ENCODE measurements around the gene CPS1.

CPS1 gene

GRCh38 chr2:210556329-210556980 lies at the start of gene CPS1:
Gene CPS1, plus strand, starts transcription at chr2:210556599. Its CDS starts 135 bp downstream, at chr2:210556734.
- no peak for DNase-seq

DNA sequence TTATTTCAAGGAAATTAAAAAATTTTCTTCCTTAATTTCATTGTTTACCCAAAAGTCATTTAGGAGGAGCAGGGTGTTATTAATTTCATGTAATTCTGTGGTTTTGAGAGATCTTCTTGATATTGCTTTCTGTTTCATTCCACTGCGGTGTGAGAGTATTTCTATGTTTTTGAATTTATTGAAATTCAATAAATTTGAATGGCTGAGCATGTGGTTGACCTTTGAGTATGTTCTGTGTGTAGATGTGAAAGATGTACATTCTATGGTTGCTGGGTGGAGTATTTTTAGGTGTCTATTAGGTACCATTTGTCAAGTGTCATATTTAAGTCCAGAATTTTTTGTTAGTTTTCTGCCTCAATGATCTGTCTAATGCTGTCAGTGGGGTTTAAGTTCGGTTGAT lies 40.5 kb upstream of the CPS1 start:
- no peak for DNase-seq

DNA sequence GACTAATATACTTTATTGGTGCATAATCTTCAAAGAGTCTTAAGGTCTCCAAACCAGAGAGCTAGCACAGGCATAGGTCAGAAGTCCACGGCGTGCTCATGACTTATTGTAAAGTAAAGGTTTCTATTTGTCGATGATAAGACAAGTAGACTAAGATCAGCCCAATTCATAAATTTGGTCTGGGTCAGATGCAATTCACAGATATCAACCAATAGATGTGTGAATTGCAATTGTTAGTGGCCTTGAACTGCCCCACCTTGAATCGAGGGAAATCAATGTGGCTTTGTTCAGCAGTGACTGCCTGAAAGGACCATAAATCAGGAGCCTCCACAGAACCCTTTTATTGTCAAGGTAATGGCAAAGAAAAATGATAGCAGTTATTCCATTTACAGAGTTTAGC lies 39.1 kb upstream of the CPS1 start:
- DNase-seq, result no peak

DNA sequence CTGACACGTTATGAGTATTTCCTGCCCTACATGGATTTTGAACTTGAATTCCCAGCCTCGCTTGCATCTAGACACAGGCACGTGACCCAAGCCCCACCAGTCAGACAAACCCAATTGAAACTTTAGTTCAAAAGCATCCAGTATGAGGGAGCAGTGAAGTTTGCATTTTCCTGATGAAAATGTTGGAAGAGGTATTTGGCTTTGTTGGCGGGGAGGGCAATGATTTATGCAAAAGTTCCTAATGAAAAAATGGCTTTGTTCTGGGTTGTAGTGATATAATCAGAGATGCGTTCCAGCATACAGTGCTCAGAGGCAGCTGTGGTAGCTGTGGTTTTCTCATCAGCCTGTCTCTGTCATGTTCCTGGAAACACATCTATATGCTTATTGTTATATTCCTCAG lies 36.8 kb upstream of the CPS1 start:
- peak; percentile 48 for DNase-seq

- DNase-seq, result no peak
Observed at GRCh38 chr2:210522399-210522798, 34.0 kb upstream of the CPS1 start.

DNA sequence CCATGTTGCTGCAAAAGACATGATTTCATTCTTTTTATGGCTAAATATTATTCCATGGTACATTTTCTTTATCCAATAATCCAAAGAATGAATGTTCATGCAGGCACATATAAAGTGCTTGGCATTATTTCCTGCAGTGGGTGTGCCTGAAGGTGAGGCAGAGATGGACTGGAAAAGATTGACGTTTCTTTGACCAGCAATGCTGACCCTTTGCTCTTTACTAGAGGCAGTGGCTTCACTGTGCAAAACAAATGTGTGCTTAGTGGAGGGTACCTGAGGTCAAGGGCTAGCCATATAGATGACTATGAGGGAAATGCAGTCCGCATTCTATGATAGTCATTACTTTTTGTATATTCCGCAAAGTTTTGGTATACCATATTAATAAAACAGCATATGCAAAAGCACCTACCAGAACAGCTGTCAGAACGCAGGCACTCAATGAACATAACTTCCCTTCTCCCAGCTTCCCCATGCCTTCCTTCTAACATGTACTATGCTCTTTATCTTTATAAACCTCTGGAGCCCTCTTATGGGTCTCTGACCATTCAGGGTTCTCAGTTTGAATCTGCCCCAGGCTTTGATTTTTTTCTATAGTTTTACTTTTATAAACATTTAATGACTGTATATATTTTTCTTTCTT lies 32.6 kb upstream of the CPS1 start:
- DNase-seq, result no peak

- no peak for DNase-seq
Observed at GRCh38 chr2:210524533-210524932, 31.9 kb upstream of the CPS1 start.

- DNase-seq, result no peak
Observed at GRCh38 chr2:210527286-210527685, 29.1 kb upstream of the CPS1 start.

DNA sequence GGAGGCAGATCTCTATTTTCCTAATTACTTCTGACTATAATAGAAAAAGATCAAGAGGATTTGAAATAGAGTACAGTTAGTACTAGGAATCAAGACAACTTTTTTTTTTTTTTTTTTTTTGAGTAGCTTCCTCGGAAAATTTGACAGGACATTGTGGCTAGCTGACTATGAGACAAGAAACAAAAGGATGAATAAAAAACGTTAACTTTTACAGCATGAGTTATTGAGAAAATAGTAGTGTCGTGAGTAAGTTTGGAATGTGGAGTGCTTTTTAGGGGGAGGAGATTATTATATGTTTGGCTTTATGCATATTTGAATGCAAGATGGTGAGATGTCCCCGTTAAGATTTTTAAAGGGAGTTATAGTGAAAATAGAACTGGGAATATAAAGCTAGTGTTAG lies 27.7 kb upstream of the CPS1 start:
- DNase-seq, result no peak

GRCh38 chr2:210531050-210531449 lies 25.3 kb upstream of the CPS1 start:
- DNase-seq, result no peak

- DNase-seq, result no peak
Observed at GRCh38 chr2:210531482-210531881, 24.9 kb upstream of the CPS1 start.

GRCh38 chr2:210533389-210533788 lies 23.0 kb upstream of the CPS1 start:
- no peak for DNase-seq

- no peak for DNase-seq
Observed at GRCh38 chr2:210534879-210535278, 21.5 kb upstream of the CPS1 start.

DNA sequence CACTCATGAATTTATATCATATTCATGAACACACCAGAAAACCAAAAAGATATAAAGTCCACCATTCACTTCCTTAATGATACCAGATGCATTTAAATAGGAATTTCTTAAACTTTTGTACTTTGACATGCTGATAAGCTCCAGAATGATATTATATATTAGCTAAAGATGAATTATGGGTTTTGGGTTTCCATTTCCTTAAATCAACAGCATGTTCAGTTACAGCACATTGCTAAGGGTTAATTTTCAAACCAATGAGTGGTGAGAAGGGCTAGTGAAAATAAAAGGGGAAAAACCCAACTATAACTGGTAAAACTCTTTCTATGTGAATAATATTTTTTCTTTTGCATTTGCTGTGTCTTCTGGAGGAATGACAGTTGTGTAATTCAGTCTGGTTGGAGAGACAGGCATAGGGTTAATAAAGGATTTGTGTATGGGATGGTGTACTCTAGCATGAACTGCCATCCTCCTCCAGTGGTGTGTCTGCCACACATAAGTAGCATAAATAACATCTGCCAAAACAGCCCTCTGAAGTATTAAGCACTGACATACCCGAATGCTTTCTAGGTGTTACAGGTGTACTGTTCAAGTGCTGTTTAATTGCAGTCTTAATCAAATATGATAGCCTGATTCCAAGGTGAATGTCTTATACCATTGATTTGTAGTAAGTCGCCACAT lies 19.3 kb upstream of the CPS1 start:
- no peak for DNase-seq

- DNase-seq, result no peak
Observed at GRCh38 chr2:210539035-210539434, 17.4 kb upstream of the CPS1 start.

DNA sequence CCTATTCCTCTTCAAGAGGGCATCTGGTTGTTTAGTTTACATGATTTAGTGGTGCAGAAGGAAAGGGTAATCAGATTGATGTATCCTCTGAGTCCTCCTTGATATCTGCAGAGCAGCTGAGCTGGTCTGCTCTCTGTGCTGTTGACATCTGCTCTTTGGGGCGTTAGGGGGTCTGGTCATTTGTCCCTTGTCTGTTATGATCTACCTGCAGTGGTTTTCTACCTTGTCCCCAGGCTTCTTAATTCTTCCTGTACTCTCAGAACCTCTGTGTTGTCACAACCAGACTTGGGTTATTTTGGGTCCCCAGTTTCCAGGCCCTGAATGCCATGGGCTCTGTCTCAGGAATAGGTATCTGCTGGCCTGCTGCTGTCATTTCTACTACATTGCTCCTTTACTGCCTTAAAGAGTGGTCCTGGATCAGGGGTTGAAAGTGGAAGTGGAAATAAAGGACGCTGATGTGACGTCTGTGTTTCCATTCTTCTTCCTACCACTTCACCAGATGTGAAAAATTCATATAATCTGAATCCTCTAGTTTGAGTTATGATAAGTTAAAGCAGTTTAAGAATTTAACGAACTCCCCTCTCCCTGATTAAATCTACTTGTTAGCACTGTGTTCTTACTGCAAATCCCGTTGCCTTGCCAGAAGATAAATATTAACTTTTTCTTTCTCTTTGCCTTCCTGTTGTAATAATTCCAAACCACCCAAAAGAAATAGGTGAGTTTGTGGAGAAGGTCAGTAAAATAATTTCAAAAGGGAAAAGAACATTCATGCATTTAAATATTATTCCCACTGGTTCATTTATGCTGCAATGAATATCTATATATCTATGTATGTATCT lies 16.6 kb upstream of the CPS1 start:
- no peak for DNase-seq

DNA sequence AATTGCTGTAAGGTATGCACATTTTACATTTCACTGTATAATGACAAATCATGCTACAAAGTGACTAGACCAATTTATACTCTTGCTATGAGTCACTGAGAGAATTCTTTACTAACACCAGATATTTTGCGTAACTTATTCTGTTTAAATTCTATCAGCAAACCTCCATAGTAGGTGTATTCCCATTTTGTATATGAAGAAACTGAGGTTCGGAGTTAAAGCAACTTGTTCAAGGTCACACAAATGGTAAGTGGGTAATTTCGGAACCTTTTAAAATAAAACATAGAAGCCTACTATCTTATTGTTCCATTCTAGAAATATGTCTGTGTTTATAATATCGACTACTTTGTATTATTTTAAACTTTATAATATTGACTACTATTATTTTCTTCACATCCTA lies 15.9 kb upstream of the CPS1 start:
- no peak for DNase-seq

DNA sequence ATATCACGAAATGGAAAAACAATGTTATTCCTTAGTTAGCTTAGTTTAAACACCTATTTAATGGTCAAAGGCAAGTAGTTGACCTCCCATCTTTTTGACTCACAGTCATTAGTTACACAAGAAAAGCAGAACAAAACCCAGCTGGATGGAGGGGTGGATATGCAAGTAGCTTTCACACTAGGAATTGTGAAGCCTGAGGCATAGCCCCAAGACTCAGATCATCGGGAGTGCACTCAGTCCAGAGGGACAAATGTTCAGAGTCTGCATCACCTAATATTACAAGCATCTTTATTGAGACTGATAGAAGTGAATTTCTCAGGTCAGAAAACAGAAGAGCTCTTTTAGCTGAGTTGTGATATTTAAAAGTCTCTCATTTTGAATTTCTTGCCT lies 15.5 kb upstream of the CPS1 start:
- no peak for DNase-seq

DNA sequence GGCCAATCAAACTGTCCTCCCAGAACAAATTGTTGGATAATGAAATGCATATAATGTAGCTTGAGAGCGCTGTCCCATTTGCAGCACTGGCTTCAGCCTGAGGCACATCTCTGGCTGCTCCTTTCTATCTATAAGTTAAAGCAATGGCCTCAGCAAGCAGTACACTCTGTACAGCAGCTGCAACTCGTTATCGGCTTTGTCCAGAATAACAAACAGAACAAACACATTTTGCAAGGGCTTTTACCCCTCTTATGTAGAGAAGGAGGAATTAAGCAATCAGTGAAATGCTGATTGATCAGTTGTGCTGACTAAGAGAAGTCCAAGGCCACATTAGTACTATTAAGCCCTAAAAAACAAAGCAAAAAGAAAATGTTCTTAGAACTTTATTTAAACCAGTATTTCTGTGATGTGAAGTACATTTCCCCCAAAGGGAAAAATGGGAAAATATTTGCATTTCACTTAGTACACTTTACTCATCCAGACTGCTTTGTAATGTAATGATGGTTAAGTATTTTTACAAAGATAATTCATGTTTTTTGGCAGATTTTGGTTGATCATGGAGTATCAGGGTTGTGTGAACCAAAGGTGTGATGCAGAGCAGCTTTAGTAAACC lies 15.0 kb upstream of the CPS1 start:
- no peak for DNase-seq

GRCh38 chr2:210544007-210544590 lies 12.3 kb upstream of the CPS1 start:
- no peak for DNase-seq

GRCh38 chr2:210544831-210545230 lies 11.6 kb upstream of the CPS1 start:
- no peak for DNase-seq

- DNase-seq, result no peak
Observed at GRCh38 chr2:210546424-210547208, 9.8 kb upstream of the CPS1 start.
